Measurements from ENCODE around the gene PAFAH2. TPM values are rescaled to one million over a fixed set of nuclear protein-coding genes. Genes with fewer than 3 reads are reported as not detected.
A peak's percentile ranks its signal among the peaks of the same experiment; 100 is the strongest.

PAFAH2 gene
- total RNA-seq, 1 experiment from 2014 or later: 8.4 TPM

DNA sequence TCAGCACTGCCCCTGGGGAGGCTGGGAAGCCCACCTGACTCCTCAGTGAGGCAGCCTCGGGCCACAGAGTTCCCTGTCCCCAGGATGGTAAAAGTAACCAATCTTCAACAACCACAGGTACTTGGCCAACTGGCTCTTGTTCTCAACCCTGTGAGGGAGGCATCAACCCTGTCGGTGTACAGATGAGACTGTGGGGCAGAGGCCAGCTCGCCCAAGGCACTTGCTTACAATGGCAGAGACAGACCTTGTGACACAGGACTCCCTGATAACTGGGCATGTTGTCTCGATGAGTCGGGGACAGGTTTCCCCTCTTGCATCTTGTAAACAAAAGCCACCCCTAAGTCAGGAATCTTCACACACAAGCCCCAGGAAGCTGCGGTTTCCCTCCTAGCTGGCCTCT lies 40.0 kb upstream of the PAFAH2 start:
- Mint-ChIP-seq H3K36me3 (ENCODE audit: insufficient read depth, unreplicated experiment) (peaks cover 23% of the 10 kb centered on the region), H3K9me3 (ENCODE audit: low read depth, unreplicated experiment) (no peaks in the 10 kb centered on the region), H3K27ac (ENCODE audit: unreplicated experiment) (no peak overlapping the region), H3K4me1 (ENCODE audit: low read depth, unreplicated experiment) (peaks cover 12% of the 10 kb centered on the region), H3K4me3 (ENCODE audit: low read depth, unreplicated experiment) (no peak overlapping the region), H3K27me3 (ENCODE audit: unreplicated experiment) (peaks cover 1% of the 10 kb centered on the region)
- CTCF ChIA-PET: no interaction called here
- TF ChIP-seq, protein P1, sequence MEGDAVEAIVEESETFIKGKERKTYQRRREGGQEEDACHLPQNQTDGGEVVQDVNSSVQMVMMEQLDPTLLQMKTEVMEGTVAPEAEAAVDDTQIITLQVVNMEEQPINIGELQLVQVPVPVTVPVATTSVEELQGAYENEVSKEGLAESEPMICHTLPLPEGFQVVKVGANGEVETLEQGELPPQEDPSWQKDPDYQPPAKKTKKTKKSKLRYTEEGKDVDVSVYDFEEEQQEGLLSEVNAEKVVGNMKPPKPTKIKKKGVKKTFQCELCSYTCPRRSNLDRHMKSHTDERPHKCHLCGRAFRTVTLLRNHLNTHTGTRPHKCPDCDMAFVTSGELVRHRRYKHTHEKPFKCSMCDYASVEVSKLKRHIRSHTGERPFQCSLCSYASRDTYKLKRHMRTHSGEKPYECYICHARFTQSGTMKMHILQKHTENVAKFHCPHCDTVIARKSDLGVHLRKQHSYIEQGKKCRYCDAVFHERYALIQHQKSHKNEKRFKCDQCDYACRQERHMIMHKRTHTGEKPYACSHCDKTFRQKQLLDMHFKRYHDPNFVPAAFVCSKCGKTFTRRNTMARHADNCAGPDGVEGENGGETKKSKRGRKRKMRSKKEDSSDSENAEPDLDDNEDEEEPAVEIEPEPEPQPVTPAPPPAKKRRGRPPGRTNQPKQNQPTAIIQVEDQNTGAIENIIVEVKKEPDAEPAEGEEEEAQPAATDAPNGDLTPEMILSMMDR (IDR thresholded peaks at IDR 0.05; ENCODE audit: unreplicated experiment): no peak
- no peak for DNase-seq
- intact Hi-C loops (cut with micrococcal nuclease; ENCODE audit: unreplicated experiment): loop anchor here (2.0 kb wide), 1 partner anchor 107 kb away; no protein-coding TSS in a partner anchor
- no TSS peak for BruUV-seq (replicated peaks)

DNA sequence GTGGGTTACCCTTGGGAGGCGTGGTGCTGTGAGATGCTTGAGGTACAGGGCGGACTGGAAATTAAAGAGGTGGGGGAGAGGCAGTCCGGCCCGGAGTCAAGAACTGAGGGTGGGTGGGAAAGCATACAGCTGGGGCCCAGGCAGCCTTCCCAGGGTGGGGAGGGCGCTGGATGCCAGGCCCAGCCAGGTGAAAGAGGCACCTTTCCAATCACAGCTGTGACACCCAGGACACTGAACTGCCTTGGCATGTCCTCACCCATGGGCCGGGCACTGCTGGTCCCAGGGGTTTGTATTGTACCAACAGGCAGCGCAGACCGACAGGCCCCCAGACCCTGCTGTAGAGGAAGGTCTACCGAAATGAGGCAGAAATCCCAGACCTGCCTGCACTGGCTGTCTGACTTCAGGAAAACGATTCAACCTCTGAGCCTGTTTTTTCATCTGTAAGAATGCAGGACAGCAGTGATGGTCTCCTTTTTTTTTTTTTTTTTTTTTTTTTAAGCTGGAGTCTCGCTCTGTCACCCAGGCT lies 39.0 kb upstream of the PAFAH2 start:
- TF ChIP-seq, protein P1 (IDR thresholded peaks at IDR 0.05; ENCODE audit: unreplicated experiment): no peak
- Mint-ChIP-seq H3K27ac (ENCODE audit: unreplicated experiment) (no peak overlapping the region), H3K27me3 (ENCODE audit: unreplicated experiment) (peaks cover 12% of the 10 kb centered on the region), H3K4me1 (ENCODE audit: low read depth, unreplicated experiment) (peaks cover 12% of the 10 kb centered on the region), H3K4me3 (ENCODE audit: low read depth, unreplicated experiment) (peak overlapping the region; percentile 96), H3K9me3 (ENCODE audit: low read depth, unreplicated experiment) (no peaks in the 10 kb centered on the region), H3K36me3 (ENCODE audit: insufficient read depth, unreplicated experiment) (peaks cover 23% of the 10 kb centered on the region)
- no peak for DNase-seq
- CTCF ChIA-PET: interaction anchor here (0.7 to 2.0 kb wide), 7 partner anchors 10 to 197 kb away, joined by 3 to 22 read pairs (median 4); partner anchors contain the start of gene CEP85
- intact Hi-C loops (cut with micrococcal nuclease; ENCODE audit: unreplicated experiment): loop anchor here (2.0 kb wide), 1 partner anchor 108 kb away; no protein-coding TSS in a partner anchor
- no TSS peak for BruUV-seq (replicated peaks)

DNA sequence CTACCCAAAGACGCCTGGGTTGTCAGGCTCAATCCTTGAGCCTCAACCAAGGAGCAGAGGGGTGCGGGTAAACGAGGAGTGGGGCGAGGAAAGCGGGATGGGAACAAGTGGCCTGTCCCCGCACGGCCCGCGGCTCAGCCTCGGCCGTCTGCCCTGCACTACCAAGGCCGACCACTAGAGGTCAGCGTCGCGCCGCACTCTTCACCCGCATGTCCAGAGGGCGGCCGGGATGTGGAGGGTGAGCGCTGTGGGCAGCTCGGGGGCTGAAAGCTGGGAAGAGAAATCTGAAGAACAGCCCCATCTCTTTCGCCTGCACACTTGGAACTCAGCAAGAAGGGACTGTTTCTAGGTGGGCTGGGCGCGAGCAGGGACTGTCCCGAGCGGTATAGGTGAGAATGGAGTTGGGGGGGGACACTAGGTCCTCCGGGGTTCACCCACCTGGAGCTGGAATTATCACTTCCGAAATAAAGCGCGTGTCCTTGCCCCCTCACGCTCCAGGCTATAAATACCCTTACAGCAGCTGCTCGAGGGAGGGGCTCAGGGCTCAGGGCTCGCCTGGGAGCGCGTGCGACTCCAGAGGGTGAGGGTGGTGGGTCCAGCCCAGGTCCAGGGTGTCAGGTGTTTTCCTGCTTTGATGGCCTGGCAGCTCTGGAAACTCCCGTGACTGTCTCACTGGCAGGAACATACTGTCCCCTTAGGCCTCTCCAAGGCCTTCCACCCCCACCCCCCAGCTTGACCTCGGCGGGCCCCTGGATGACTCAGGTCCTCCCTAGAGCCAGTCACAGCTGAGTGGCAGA lies 38.3 kb upstream of the PAFAH2 start:
- no peaks in the 10 kb centered on the region for H3K9me3 Mint-ChIP-seq (ENCODE audit: low read depth, unreplicated experiment)
- H3K27me3 Mint-ChIP-seq (ENCODE audit: unreplicated experiment): peaks cover 19% of the 10 kb centered on the region
- H3K4me1 Mint-ChIP-seq (ENCODE audit: low read depth, unreplicated experiment): peaks cover 12% of the 10 kb centered on the region
- intact Hi-C loops (cut with micrococcal nuclease; ENCODE audit: unreplicated experiment): loop anchor here (2.0 kb wide), 2 partner anchors 69 to 109 kb away; no protein-coding TSS in a partner anchor
- TF ChIP-seq, protein P1 (IDR thresholded peaks at IDR 0.05; ENCODE audit: unreplicated experiment): peak; percentile 97
- CTCF ChIA-PET: interaction anchor here (0.5 to 2.0 kb wide), 10 partner anchors 10 to 198 kb away, joined by 3 to 22 read pairs (median 4); partner anchors contain the start of genes CEP85 and ZNF593
- DNase-seq: peak; percentile 83
- H3K36me3 Mint-ChIP-seq (ENCODE audit: insufficient read depth, unreplicated experiment): peaks cover 23% of the 10 kb centered on the region
- peak overlapping the region; percentile 96 for H3K4me3 Mint-ChIP-seq (ENCODE audit: low read depth, unreplicated experiment)
- no TSS peak for BruUV-seq (replicated peaks)
- peak overlapping the region; percentile 52 for H3K27ac Mint-ChIP-seq (ENCODE audit: unreplicated experiment)

DNA sequence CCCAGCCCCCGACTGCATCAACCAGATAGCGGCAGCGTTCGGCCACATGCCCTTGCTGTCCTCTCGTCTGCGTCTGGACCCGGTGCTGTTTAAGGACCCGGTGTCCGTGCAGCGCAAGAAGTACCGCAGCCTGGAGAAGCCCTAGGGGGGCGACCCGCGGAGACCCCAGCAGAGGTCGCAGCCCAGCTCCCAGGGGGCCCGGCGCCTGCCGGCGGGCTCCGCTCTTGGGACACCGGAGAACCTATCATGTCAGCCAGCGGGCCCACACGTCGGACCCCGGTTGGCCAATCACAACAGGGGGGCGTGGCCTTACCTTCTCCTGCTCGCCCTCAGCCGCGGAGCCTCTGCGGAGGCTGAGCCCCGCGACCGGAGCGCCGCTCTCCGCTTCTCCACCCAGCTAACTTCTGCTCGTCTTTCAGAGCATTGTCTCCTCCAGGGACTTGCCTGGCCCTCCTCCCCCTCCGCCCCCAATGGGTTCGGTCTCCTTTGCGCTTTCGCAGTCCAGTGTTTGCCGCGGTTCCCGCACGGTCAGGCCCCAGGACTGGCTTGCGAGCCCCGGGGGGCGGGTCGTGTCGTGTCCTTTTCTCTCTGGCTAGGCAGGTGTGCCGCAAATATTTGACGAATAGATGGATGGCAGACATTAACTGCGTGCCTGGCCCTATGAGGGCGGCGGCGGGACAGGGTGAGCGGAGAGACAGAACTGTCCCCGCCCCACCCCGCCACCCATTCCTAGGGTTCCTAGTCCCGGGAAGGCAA lies 37.5 kb upstream of the PAFAH2 start:
- Mint-ChIP-seq H3K36me3 (ENCODE audit: insufficient read depth, unreplicated experiment) (peaks cover 23% of the 10 kb centered on the region), H3K27ac (ENCODE audit: unreplicated experiment) (peak overlapping the region; percentile 52), H3K4me3 (ENCODE audit: low read depth, unreplicated experiment) (peak overlapping the region; percentile 96), H3K9me3 (ENCODE audit: low read depth, unreplicated experiment) (no peaks in the 10 kb centered on the region), H3K27me3 (ENCODE audit: unreplicated experiment) (peaks cover 26% of the 10 kb centered on the region), H3K4me1 (ENCODE audit: low read depth, unreplicated experiment) (peaks cover 12% of the 10 kb centered on the region)
- peak; percentile 89 for DNase-seq
- TF ChIP-seq, protein P1 (IDR thresholded peaks at IDR 0.05; ENCODE audit: unreplicated experiment): no peak
- CTCF ChIA-PET: interaction anchor here (0.8 to 2.0 kb wide), 6 partner anchors 29 to 140 kb away, joined by 3 to 22 read pairs (median 3); no protein-coding TSS in a partner anchor
- no TSS peak for BruUV-seq (replicated peaks)
- intact Hi-C loops (cut with micrococcal nuclease; ENCODE audit: unreplicated experiment): loop anchor here (2.0 kb wide), 1 partner anchor 69 kb away; no protein-coding TSS in a partner anchor

Measured in Calu3 (cell line).